HUES6 (cell line): ENCODE results near the gene KRTAP4-12.
"Not testable (repeated sequence)": the region's sequence is repeated elsewhere in the genome, so short reads cannot be mapped to it uniquely, and the experiment has no call there.

Source experiments
- H3K27ac ChIP-seq: 2 replicates; pipeline ENCODE4 v1.7.0; 2013; ENCODE audit warnings: low read depth, mild to moderate bottlenecking, low read length, inconsistent platforms
- H3K27me3 ChIP-seq: 2 replicates; pipeline ENCODE4 v1.6.1; 2013; ENCODE audit warnings: low read length; ENCODE audit not compliant: control insufficient read depth, insufficient read depth
- H3K36me3 ChIP-seq: 2 replicates; pipeline ENCODE4 v1.6.1; 2013; ENCODE audit warnings: low read length; ENCODE audit not compliant: control insufficient read depth, insufficient read depth
- H3K4me1 ChIP-seq: 2 replicates; pipeline ENCODE4 v1.6.1; 2013; ENCODE audit warnings: low read length; ENCODE audit not compliant: control insufficient read depth, insufficient read depth
- H3K4me3 ChIP-seq: 2 replicates; pipeline ENCODE4 v1.5.1; 2013; ENCODE audit warnings: low read depth, low read length
- H3K9ac ChIP-seq: one replicate; pipeline ENCODE4 v1.6.1; 2013; ENCODE audit warnings: mild to moderate bottlenecking, low read length
- H3K9me3 ChIP-seq: 2 replicates; pipeline ENCODE4 v1.6.1; 2013; ENCODE audit warnings: low read depth, low read length; ENCODE audit not compliant: control insufficient read depth, insufficient read depth

KRTAP4-12 gene

GRCh38 chr17:41084100-41084856 lies 39.7 kb downstream of the KRTAP4-12 start, which contains the start of gene KRTAP4-7:
Gene KRTAP4-7 (plus strand): TSS chr17:41084150. CDS start chr17:41084207, 57 bp downstream.
- H3K4me1 ChIP-seq, H3K36me3 ChIP-seq, H3K4me3 ChIP-seq, H3K9me3 ChIP-seq, H3K9ac ChIP-seq, H3K27me3 ChIP-seq, H3K27ac ChIP-seq: not testable (repeated sequence)

- H3K4me3 ChIP-seq, H3K27ac ChIP-seq, H3K27me3 ChIP-seq, H3K4me1 ChIP-seq, H3K9me3 ChIP-seq, H3K9ac ChIP-seq, H3K36me3 ChIP-seq: not testable (repeated sequence)
Measured at GRCh38 chr17:41083427-41083826, 40.6 kb downstream of the KRTAP4-12 start.

- H3K36me3 ChIP-seq = no peaks in the 10 kb centered on the region
- no peak overlapping the region for H3K4me3 ChIP-seq
- no peak overlapping the region for H3K9ac ChIP-seq
- H3K27me3 ChIP-seq = no peaks in the 10 kb centered on the region
- no peak overlapping the region for H3K27ac ChIP-seq
- H3K9me3 ChIP-seq = no peaks in the 10 kb centered on the region
- H3K4me1 ChIP-seq = no peaks in the 10 kb centered on the region
Measured at GRCh38 chr17:41082626-41083025, 41.4 kb downstream of the KRTAP4-12 start.

GRCh38 chr17:41076788-41077187 lies 47.2 kb downstream of the KRTAP4-12 start:
- Histone ChIP-seq H3K4me1 (no peaks in the 10 kb centered on the region), H3K9ac (no peak overlapping the region), H3K9me3 (no peaks in the 10 kb centered on the region), H3K27me3 (no peaks in the 10 kb centered on the region), H3K36me3 (no peaks in the 10 kb centered on the region), H3K27ac (no peak overlapping the region), H3K4me3 (no peak overlapping the region)

- Histone ChIP-seq H3K27ac (no peak overlapping the region), H3K9me3 (no peaks in the 10 kb centered on the region), H3K9ac (no peak overlapping the region), H3K4me3 (no peak overlapping the region), H3K27me3 (no peaks in the 10 kb centered on the region), H3K36me3 (no peaks in the 10 kb centered on the region), H3K4me1 (no peaks in the 10 kb centered on the region)
Measured at GRCh38 chr17:41073676-41074075, 50.3 kb downstream of the KRTAP4-12 start.
